Prostate gland (tissue), 2 donors: Measurements from ENCODE around the gene CKAP2. TPM values are rescaled to one million over a fixed set of nuclear protein-coding genes. Genes with fewer than 3 reads are reported as not detected.
A peak's percentile ranks its signal among the peaks of the same experiment; 100 is the strongest.
"Not testable (repeated sequence)": the region's sequence is repeated elsewhere in the genome, so short reads cannot be mapped to it uniquely, and the experiment has no call there.

Source experiments
- DNase-seq: peaks from one replicate; pipeline ENCODE4 v3.0.0-alpha.2; 2019; ENCODE audit warnings: low spot score
- H3K27ac ChIP-seq, 2 donors: fragments of 200-600 bp; sonication (generic); 2 replicates each; pipeline ENCODE4 v1.5.1; 2017 to 2019
- H3K27me3 ChIP-seq: fragments of 200-600 bp; sonication (generic); replicated peaks from 2 replicates; pipeline ENCODE4 v1.5.1; 2019; ENCODE audit not compliant: insufficient read depth
- H3K36me3 ChIP-seq, 2 donors: fragments of 200-600 bp; sonication (generic); 1 replicate in 1 of 2; 2 replicates in 1 of 2; pipeline versions ENCODE4 v1.5.1 to v1.8.1; 2017 to 2019
- H3K4me1 ChIP-seq: fragments of 200-600 bp; sonication (generic); replicated peaks from 2 replicates; pipeline ENCODE4 v1.5.1; 2019
- H3K4me3 ChIP-seq, 2 donors: fragments of 200-600 bp; sonication (generic); 2 replicates each; pipeline ENCODE4 v1.5.1; 2017 to 2019
- H3K9me3 ChIP-seq: fragments of 200-600 bp; sonication (generic); 2 replicates; pipeline ENCODE4 v1.5.1; 2017
- CTCF ChIP-seq, 4 experiments: fragments of 200-600 bp in 2 of 4; fragments of 450-650 bp in 2 of 4; sonication (generic) in 2 of 4; IDR thresholded peaks; 1 replicate in 3 of 4; 2 replicates in 1 of 4; pipeline ENCODE4 v1.5.1; 2016 to 2019; ENCODE audit warnings: antibody characterized with exemption in 4 of 4, mild to moderate bottlenecking in 2 of 4, moderate library complexity in 2 of 4
- POLR2A ChIP-seq: fragments of 450-650 bp; IDR thresholded peaks from one replicate; pipeline ENCODE4 v1.6.1; 2016; ENCODE audit warnings: antibody characterized with exemption, mild to moderate bottlenecking
- POLR2AphosphoS5 ChIP-seq: sonication (generic); formaldehyde crosslinking; IDR thresholded peaks from one replicate; pipeline ENCODE4 v1.6.1; 2017; ENCODE audit warnings: antibody characterized with exemption
- WGBS: methylation state at CpG from one replicate; pipeline ENCODE4 v1.1.5; 2018; 5-methylcytosine and 5-hydroxymethylcytosine counted together
- intact Hi-C: fragments of 100-400 bp; cut with DNase I; formaldehyde crosslinking; loops from one replicate; pipeline ENCODE4 v1.14.2; 2022
- total RNA-seq, 2 donors: library from RNA; depleted of rRNA; stranded (reverse); fragments of >200 nt; gene quantifications; one replicate each; pipeline ENCODE4 v1.1.0, GENCODE V29; 2016

The CKAP2 gene
- total RNA-seq, result 10 to 100 TPM; 11.3 to 22.2 TPM

DNA sequence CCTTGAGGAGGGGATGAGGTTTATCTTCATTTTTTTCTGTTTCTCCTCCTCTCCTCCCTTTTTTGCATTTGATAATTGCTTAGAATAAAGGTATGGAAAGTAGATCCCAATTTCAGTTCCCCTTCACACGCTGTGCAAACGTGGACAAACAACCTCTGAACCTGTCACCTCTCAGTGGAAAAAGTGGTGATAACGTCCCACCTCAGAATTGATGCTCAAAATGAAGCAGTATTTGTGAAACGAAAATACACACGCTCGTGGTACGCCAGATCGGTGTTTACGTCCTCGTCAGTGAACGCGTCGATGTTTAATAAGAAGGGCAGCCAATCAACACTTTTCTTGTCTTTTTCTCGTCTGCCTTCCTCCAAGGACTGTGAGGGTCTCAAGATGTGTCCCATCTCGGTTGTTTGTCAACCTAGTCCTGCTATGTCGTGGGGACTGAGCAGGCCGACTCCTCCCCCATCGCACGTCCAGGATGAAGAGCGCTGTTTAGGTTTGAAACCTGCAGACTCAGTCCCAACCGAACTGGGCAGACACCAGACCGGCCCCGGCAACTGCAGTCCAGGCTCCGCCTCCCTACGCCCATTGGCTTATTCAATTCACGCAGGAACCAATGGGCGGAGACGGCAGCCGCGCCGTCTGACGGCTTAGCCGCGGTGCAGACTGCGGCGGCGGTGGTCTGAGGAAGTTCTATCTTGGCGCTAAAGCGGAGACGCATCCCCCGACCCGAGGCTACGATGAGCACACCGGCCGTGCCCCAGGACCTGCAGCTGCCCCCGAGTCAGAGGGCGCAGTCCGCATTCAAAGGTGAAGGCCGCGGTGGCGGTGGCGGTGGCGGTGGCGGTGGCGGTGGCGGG, at the start of gene CKAP2:
Gene CKAP2 (plus strand): TSS at position 659 of the 857 bp plus-strand sequence. CDS start 79 bp downstream, at position 738.
- intact Hi-C loops, result loop anchor here (5.0 to 10.0 kb wide), 5 partner anchors 108 to 1000 kb away; partner anchors contain the start of genes ALG11, ATP7B, INTS6 and SUGT1
- WGBS, result 1% methylated on average over 34 of the region's 56 CpGs
- no peaks in the 10 kb centered on the region for H3K27me3 ChIP-seq
- TF ChIP-seq POLR2AphosphoS5 (peak; percentile 96), POLR2A (peak; percentile 95), CTCF (IDR thresholded peaks at IDR 0.05) (peak in 1 of 4 experiments; percentile 9)
- peak; percentile 96 for DNase-seq
- peak within 1 kb of the TSS; percentile 74 to 93 for H3K27ac ChIP-seq
- no peaks in the 10 kb centered on the region for H3K9me3 ChIP-seq
- H3K4me3 ChIP-seq, result peak within 1 kb of the TSS; percentile 74 to 88
- no peaks in the 10 kb centered on the region for H3K36me3 ChIP-seq
- H3K4me1 ChIP-seq, result peaks cover 2% of the 10 kb centered on the region

DNA sequence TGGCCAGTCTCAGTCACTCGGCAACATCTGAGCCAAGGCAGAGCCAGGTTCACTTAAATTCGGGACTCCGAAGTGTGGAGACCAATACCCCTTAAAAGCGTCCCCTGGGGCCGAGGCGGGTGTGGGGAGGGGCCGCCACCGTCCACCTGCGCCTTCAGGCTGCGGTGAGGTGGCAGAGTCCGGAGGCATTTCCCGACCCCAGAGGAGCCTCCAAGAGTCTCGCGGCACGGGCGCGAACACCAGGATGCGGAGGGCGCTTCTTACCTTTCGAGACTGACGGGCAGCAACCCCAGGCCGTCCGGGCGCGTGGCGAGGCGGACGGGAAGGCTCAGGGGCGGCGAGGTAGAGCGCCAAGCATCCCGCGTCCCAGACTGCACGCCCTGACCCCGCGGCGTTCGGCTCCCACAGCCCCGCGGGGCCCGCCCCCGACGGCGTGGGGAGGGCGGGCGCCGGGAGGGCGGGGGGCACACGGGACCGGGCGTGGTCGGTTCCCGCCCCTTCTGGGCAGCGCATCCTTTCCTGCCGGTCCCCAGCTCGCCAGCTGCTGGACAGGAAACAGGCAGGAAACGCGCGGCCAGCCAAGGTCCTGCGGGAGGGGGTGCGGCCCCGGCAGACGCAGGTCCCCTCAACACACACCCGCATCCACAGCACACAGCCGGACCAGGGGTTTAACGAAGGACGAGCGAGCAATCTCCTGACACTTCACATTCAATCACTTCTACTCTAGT, 49.3 kb upstream of the CKAP2 start, which contains the start of gene THSD1:
Gene THSD1 (minus strand): TSS at position 406 of the 728 bp plus-strand sequence. CDS start 3,572 bp downstream, outside the sequence.
- peak; percentile 21 for DNase-seq
- no peaks in the 10 kb centered on the region for H3K9me3 ChIP-seq
- no peaks in the 10 kb centered on the region for H3K27me3 ChIP-seq
- TF ChIP-seq POLR2A, result no peak
- TF ChIP-seq POLR2AphosphoS5, result no peak
- TF ChIP-seq CTCF (IDR thresholded peaks at IDR 0.05), result no peak
- H3K4me1 ChIP-seq, result no peaks in the 10 kb centered on the region
- intact Hi-C loops, result no loop called here
- H3K4me3 ChIP-seq, result peak within 1 kb of the TSS; percentile 34 to 36
- no peak within 1 kb of the TSS for H3K27ac ChIP-seq
- under 1% methylated on average over 59 of the region's 68 CpGs for WGBS
- no peaks in the 10 kb centered on the region for H3K36me3 ChIP-seq

DNA sequence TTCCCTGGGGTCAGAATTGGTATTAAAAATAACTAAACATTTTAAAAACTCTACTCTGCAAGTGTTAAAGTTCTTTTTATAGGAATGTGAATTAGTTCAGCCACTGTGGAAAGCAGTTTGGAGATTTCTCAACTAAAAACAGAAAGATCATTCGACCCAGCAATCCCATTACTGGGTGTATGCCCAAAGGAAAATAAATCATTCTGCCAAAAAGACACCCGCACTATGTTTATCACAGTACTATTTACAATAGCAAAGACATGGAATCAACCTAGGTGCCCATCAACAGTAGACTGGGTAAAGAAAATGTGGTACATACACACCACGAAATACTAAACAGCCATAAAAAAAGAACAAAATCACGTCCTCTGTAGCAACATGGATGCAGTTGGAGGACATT, 48.6 kb upstream of the CKAP2 start:
- H3K36me3 ChIP-seq, result no peaks in the 10 kb centered on the region
- H3K4me1 ChIP-seq, result no peaks in the 10 kb centered on the region
- 50% methylated on average over 4 of the region's 4 CpGs for WGBS
- no peaks in the 10 kb centered on the region for H3K27me3 ChIP-seq
- H3K27ac ChIP-seq, result no peak overlapping the region
- intact Hi-C loops, result no loop called here
- TF ChIP-seq POLR2A (no peak), POLR2AphosphoS5 (no peak), CTCF (IDR thresholded peaks at IDR 0.05) (no peak)
- peak overlapping the region in 1 of 2 donors; percentile 34 for H3K4me3 ChIP-seq
- no peaks in the 10 kb centered on the region for H3K9me3 ChIP-seq
- DNase-seq, result no peak

DNA sequence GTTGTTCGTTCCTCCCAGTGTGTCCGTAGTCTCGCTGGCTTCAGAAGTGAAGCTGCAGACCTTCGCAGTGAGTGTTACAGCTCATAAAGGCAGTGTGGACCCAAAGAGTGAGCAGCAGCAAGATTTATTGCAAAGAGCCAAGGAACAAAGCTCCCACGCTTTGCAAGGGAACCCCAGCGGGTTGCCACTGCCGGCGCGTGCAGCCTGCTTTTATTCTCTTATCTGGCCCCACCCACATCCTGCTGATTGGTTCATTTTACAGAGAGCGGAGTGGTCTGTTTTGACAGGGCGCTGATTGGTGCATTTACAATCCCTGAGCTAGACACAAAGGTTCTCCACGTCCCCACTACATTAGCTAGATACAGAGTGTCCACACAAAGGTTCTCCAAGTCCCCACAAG, 47.8 kb upstream of the CKAP2 start:
- DNase-seq, H3K27me3 ChIP-seq, H3K4me1 ChIP-seq, H3K27ac ChIP-seq, intact Hi-C loops, H3K36me3 ChIP-seq, H3K9me3 ChIP-seq, H3K4me3 ChIP-seq: not testable (repeated sequence)
- WGBS, result 96% methylated on average over 12 of the region's 12 CpGs

DNA sequence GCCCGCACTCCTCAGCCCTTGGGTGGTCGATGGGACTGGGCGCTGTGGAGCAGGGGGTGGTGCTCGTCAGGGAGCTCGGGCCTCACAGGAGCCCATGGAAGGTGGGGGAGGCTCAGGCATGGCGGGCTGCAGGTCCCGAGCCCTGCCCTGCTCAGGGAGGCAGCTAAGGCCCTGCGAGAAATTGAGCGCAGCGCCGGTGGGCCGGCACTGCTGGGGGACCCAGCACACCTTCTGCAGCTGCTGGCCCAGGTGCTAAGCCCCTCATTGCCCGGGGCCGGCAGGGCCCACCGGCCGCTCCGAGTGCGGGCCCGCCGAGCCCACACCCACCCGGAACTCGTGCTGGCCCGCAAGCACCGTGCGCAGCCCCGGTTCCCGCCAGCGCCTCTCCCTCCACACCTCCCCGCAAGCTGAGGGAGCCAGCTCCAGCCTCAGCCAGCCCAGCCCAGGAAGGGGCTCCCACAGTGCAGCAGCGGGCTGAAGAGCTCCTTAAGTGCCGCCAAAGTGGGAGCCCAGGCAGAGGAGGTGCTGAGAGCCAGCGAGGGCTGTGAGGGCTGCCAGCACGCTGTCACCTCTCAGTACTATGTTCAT, 47.1 kb upstream of the CKAP2 start:
- H3K27ac ChIP-seq, H3K4me3 ChIP-seq, H3K27me3 ChIP-seq, DNase-seq, H3K4me1 ChIP-seq, H3K9me3 ChIP-seq, H3K36me3 ChIP-seq, intact Hi-C loops: not testable (repeated sequence)
- 98% methylated on average over 32 of the region's 33 CpGs for WGBS
